ENCODE measurements around the gene ING3. TPM values are rescaled to one million over a fixed set of nuclear protein-coding genes. Genes with fewer than 3 reads are reported as not detected.
A peak's percentile ranks its signal among the peaks of the same experiment; 100 is the strongest.

ING3 gene
- total RNA-seq, 2 experiments from 2014 or later = 21.7 to 24.1 TPM

GRCh38 chr7:120949998-120950538 is 509 bp upstream of the ING3 start:
- no peaks in the 10 kb centered on the region for H3K9me3 Mint-ChIP-seq
- H3K4me3 Mint-ChIP-seq = peak overlapping the region; percentile 85
- peaks cover 13% of the 10 kb centered on the region for H3K4me1 Mint-ChIP-seq (ENCODE audit: low read depth)
- ChIA-PET CTCF (no interaction called here), POLR2A (interaction anchor here (0.7 to 2.3 kb wide), 4 partner anchors 12 to 152 kb away, joined by 3 to 9 read pairs (median 4); no protein-coding TSS in a partner anchor)
- TF ChIP-seq CTCF (IDR thresholded peaks at IDR 0.05) = no peak
- no peak for DNase-seq
- H3K27me3 Mint-ChIP-seq = peaks cover 5% of the 10 kb centered on the region
- H3K27ac Mint-ChIP-seq = peak overlapping the region; percentile 98
- ATAC-seq = no peak
- peaks cover 9% of the 10 kb centered on the region for H3K36me3 Mint-ChIP-seq (ENCODE audit: low read depth)
- intact Hi-C loops (cut with micrococcal nuclease) = no loop called here

- intact Hi-C loops (cut with micrococcal nuclease) = no loop called here
- Mint-ChIP-seq H3K27ac (peak overlapping the region; percentile 98), H3K36me3 (ENCODE audit: low read depth) (peaks cover 13% of the 10 kb centered on the region), H3K4me1 (ENCODE audit: low read depth) (peaks cover 16% of the 10 kb centered on the region), H3K9me3 (no peaks in the 10 kb centered on the region), H3K4me3 (peak overlapping the region; percentile 85), H3K27me3 (peaks cover 3% of the 10 kb centered on the region)
- no peak for TF ChIP-seq CTCF (IDR thresholded peaks at IDR 0.05)
- ATAC-seq = no peak
- CTCF ChIA-PET = interaction anchor here (1.3 kb wide), 1 partner anchor 159 kb away, joined by 3 read pairs; no protein-coding TSS in a partner anchor
- POLR2A ChIA-PET = interaction anchor here (0.9 to 2.3 kb wide), 6 partner anchors 9 to 103 kb away, joined by 3 to 9 read pairs (median 4); no protein-coding TSS in a partner anchor
- no peak for DNase-seq
These were observed 727 bp downstream of the ING3 start for GRCh38 chr7:120951309-120951699.

- Mint-ChIP-seq H3K27me3 (peaks cover 2% of the 10 kb centered on the region), H3K9me3 (no peaks in the 10 kb centered on the region), H3K4me1 (ENCODE audit: low read depth) (peaks cover 16% of the 10 kb centered on the region), H3K4me3 (peak overlapping the region; percentile 85), H3K27ac (peak overlapping the region; percentile 98), H3K36me3 (ENCODE audit: low read depth) (peaks cover 16% of the 10 kb centered on the region)
- TF ChIP-seq CTCF (IDR thresholded peaks at IDR 0.05) = no peak
- CTCF ChIA-PET = interaction anchor here (1.3 kb wide), 1 partner anchor 160 kb away, joined by 3 read pairs; no protein-coding TSS in a partner anchor
- POLR2A ChIA-PET = interaction anchor here (0.9 to 2.3 kb wide), 5 partner anchors 8 to 40 kb away, joined by 3 to 9 read pairs (median 4); no protein-coding TSS in a partner anchor
- DNase-seq (peak; percentile 4), ATAC-seq (no peak)
- intact Hi-C loops (cut with micrococcal nuclease) = no loop called here
These were observed 1.2 kb downstream of the ING3 start for GRCh38 chr7:120951826-120952225.

- ChIA-PET POLR2A (no interaction called here), CTCF (interaction anchor here (1.3 kb wide), 1 partner anchor 32 kb away, joined by 7 read pairs; no protein-coding TSS in a partner anchor)
- Mint-ChIP-seq H3K27ac (peak overlapping the region; percentile 39), H3K4me3 (no peak overlapping the region), H3K9me3 (no peaks in the 10 kb centered on the region), H3K27me3 (no peaks in the 10 kb centered on the region), H3K36me3 (ENCODE audit: low read depth) (peaks cover 35% of the 10 kb centered on the region), H3K4me1 (ENCODE audit: low read depth) (peaks cover 17% of the 10 kb centered on the region)
- no peak for DNase-seq
- intact Hi-C loops (cut with micrococcal nuclease) = no loop called here
- TF ChIP-seq CTCF (IDR thresholded peaks at IDR 0.05) = no peak
- ATAC-seq = no peak
These were observed 5.1 kb downstream of the ING3 start for GRCh38 chr7:120955577-120956149.

GRCh38 chr7:120959929-120960484 is 9.4 kb downstream of the ING3 start:
- no peaks in the 10 kb centered on the region for H3K27me3 Mint-ChIP-seq
- no peak for TF ChIP-seq CTCF (IDR thresholded peaks at IDR 0.05)
- ChIA-PET CTCF (no interaction called here), POLR2A (interaction anchor here (1.3 kb wide), 1 partner anchor 9 kb away, joined by 4 read pairs; the partner anchor contains the start of gene ING3)
- no peak overlapping the region for H3K27ac Mint-ChIP-seq
- no peaks in the 10 kb centered on the region for H3K9me3 Mint-ChIP-seq
- no peak overlapping the region for H3K4me3 Mint-ChIP-seq
- peaks cover 16% of the 10 kb centered on the region for H3K4me1 Mint-ChIP-seq (ENCODE audit: low read depth)
- no peak for ATAC-seq
- intact Hi-C loops (cut with micrococcal nuclease) = no loop called here
- H3K36me3 Mint-ChIP-seq (ENCODE audit: low read depth) = peaks cover 35% of the 10 kb centered on the region
- DNase-seq = no peak

Data from activated CD8-positive, alpha-beta T cell treated with anti-CD3 and anti-CD28 coated beads for 36 hours (primary cell).